A673 (cell line): ENCODE measurements around the gene PTX4. TPM values are rescaled to one million over a fixed set of nuclear protein-coding genes. Genes with fewer than 3 reads are reported as not detected.

Experiments
- BruUV-seq: library from RNA; stranded (reverse); fragments of 400-500 nt; replicated peaks from 2 replicates; lab custom pipeline; 2021; lab: Mats Ljungman, UMichigan
- CTCF ChIA-PET: fragments of 300-600 bp; sonication (Branson Sonifier 250); formaldehyde crosslinking; loops from one replicate; lab custom pipeline; 2022; ENCODE audit warnings: antibody characterized with exemption; lab: Charles Lee
- POLR2A ChIA-PET: fragments of 300-600 bp; sonication (Branson Sonifier 250); formaldehyde crosslinking; loops from one replicate; lab custom pipeline; 2022; ENCODE audit warnings: antibody characterized with exemption; ENCODE audit not compliant: low non-redundant PET; lab: Charles Lee
- DNase-seq: peaks from one replicate; pipeline ENCODE4 v3.0.0-alpha.2; 2015; ENCODE audit warnings: low spot score
- H3K27ac ChIP-seq: fragments of 200-600 bp; sonication (generic); 2 replicates; pipeline ENCODE4 v1.5.1; 2016; ENCODE audit warnings: mixed run types, low read depth, mild to moderate bottlenecking, mixed read lengths, antibody characterized with exemption, low read length; ENCODE audit not compliant: poor library complexity, severe bottlenecking
- H3K27me3 ChIP-seq: fragments of 200-600 bp; sonication (generic); replicated peaks from 2 replicates; pipeline ENCODE4 v1.6.1; 2017; ENCODE audit warnings: mixed run types, low read depth, mild to moderate bottlenecking, mixed read lengths, antibody characterized with exemption, low read length; ENCODE audit not compliant: insufficient read depth, poor library complexity
- H3K36me3 ChIP-seq: fragments of 200-600 bp; sonication (generic); 2 replicates; pipeline ENCODE4 v1.6.1; 2016; ENCODE audit warnings: mixed run types, mild to moderate bottlenecking, mixed read lengths, antibody characterized with exemption, low read length; ENCODE audit not compliant: insufficient read depth, poor library complexity, severe bottlenecking
- H3K4me1 ChIP-seq: fragments of 200-600 bp; sonication (generic); 2 replicates; pipeline ENCODE4 v1.6.1; 2017; ENCODE audit warnings: mixed run types, mild to moderate bottlenecking, mixed read lengths, antibody characterized with exemption, low read length; ENCODE audit not compliant: insufficient read depth, poor library complexity, severe bottlenecking
- H3K4me3 ChIP-seq: fragments of 200-600 bp; sonication (generic); 2 replicates; pipeline ENCODE4 v1.5.1; 2016; ENCODE audit warnings: low read depth, mixed run types, mild to moderate bottlenecking, mixed read lengths, low read length; ENCODE audit not compliant: poor library complexity, severe bottlenecking
- H3K9me3 ChIP-seq: fragments of 200-600 bp; sonication (generic); 2 replicates; pipeline ENCODE4 v1.6.1; 2016; ENCODE audit warnings: mixed run types, low read depth, mild to moderate bottlenecking, mixed read lengths, antibody characterized with exemption, low read length; ENCODE audit not compliant: poor library complexity, severe bottlenecking
- EZH2 ChIP-seq: fragments of 200-600 bp; sonication (generic); IDR thresholded peaks from 2 replicates; pipeline ENCODE4 v1.6.1; 2017; ENCODE audit warnings: borderline replicate concordance, low read depth, mild to moderate bottlenecking, mixed read lengths, antibody characterized with exemption, low read length; ENCODE audit not compliant: poor library complexity, severe bottlenecking
- intact Hi-C: fragments of 100-400 bp; cut with micrococcal nuclease; formaldehyde crosslinking; loops from one replicate; pipeline ENCODE4 v1.10.0; 2022; ENCODE audit not compliant: unreplicated experiment
- total RNA-seq: library from RNA; stranded (reverse); gene quantifications from 2 replicates; pipeline ENCODE4 v1.2.3, GENCODE V29; 2021
- TF ChIP-seq, protein P1 (sequence below): fragments of 300-800, 200-600 bp; sonication (generic); conservative IDR thresholded peaks from 2 replicates; pipeline ENCODE4 v1.5.1; 2017; ENCODE audit warnings: low read depth, mild to moderate bottlenecking, antibody characterized with exemption, low read length, moderate library complexity, mixed read lengths

The PTX4 gene
- total RNA-seq, 1 experiment from 2014 or later = not detected

- Histone ChIP-seq H3K27ac (no peak overlapping the region), H3K4me3 (no peak overlapping the region), H3K9me3 (no peaks in the 10 kb centered on the region), H3K27me3 (no peaks in the 10 kb centered on the region), H3K4me1 (no peaks in the 10 kb centered on the region), H3K36me3 (no peaks in the 10 kb centered on the region)
- BruUV-seq = no TSS peak
- TF ChIP-seq, protein P1, sequence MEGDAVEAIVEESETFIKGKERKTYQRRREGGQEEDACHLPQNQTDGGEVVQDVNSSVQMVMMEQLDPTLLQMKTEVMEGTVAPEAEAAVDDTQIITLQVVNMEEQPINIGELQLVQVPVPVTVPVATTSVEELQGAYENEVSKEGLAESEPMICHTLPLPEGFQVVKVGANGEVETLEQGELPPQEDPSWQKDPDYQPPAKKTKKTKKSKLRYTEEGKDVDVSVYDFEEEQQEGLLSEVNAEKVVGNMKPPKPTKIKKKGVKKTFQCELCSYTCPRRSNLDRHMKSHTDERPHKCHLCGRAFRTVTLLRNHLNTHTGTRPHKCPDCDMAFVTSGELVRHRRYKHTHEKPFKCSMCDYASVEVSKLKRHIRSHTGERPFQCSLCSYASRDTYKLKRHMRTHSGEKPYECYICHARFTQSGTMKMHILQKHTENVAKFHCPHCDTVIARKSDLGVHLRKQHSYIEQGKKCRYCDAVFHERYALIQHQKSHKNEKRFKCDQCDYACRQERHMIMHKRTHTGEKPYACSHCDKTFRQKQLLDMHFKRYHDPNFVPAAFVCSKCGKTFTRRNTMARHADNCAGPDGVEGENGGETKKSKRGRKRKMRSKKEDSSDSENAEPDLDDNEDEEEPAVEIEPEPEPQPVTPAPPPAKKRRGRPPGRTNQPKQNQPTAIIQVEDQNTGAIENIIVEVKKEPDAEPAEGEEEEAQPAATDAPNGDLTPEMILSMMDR = no peak
- no peak for TF ChIP-seq EZH2
- ChIA-PET CTCF (interaction anchor here (0.5 kb wide), 1 partner anchor 21 kb away, joined by 9 read pairs; no protein-coding TSS in a partner anchor), POLR2A (interaction anchor here (0.6 kb wide), 1 partner anchor 132 kb away, joined by 3 read pairs; no protein-coding TSS in a partner anchor)
- intact Hi-C loops = no loop called here
- no peak for DNase-seq
These were observed 24.4 kb downstream of the PTX4 start for GRCh38 chr16:1464196-1464893.

DNA sequence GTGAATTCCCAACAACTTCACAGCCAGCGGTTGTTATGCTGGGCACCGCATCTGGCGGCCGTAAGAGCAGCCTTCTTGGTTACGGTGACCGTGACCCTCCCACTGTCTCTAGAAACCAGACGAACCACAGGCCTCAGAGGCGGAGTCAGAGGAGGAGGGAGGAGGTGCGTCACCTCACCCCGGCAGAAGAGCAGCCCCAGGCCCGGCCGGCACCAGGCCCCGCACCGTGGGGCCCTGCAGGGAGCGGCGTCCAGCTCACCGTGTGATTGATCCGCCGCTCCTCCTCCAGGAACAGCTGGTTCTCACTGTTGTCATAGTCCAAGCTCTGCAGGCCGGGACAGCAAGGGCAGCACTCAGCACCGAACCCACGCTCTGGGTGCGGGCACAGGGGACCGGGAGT, 27.6 kb downstream of the PTX4 start:
- H3K36me3 ChIP-seq = no peaks in the 10 kb centered on the region
- H3K4me1 ChIP-seq = no peaks in the 10 kb centered on the region
- no peak overlapping the region for H3K27ac ChIP-seq
- H3K9me3 ChIP-seq = no peaks in the 10 kb centered on the region
- H3K27me3 ChIP-seq = no peaks in the 10 kb centered on the region
- BruUV-seq = no TSS peak
- H3K4me3 ChIP-seq = no peak overlapping the region
- POLR2A ChIA-PET = no interaction called here
- TF ChIP-seq, protein P1 = no peak
- TF ChIP-seq EZH2 = no peak
- no peak for DNase-seq
- intact Hi-C loops = no loop called here
- CTCF ChIA-PET = no interaction called here

DNA sequence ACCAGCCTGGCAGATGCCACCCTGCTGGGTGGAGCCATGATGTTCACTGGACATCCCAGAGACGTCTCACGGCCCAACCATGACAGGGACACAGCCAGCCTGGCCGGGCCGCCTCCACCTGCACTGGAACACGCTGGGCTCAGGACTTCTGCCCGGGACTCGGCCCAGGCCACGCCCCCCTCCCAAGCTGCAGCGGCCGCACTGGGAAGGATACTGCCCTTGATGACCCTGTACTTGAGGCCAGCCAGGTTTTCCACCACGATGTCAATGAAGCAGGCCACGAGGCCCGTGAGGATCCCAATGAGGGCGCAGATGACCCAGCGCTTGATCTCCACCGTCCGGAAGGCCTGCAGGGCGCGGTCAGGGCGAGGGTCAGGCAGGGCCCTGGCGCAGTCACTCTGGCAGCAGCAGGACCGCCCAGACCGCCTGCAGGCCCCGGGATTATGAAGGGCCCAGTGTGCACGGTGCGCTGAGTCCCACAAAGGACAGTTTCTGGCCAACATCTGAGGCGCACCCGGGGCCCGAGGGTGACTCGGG, 28.1 kb downstream of the PTX4 start:
- no peak overlapping the region for H3K4me3 ChIP-seq
- ChIA-PET POLR2A (no interaction called here), CTCF (no interaction called here)
- no peak for DNase-seq
- no peaks in the 10 kb centered on the region for H3K9me3 ChIP-seq
- TF ChIP-seq EZH2 = no peak
- TF ChIP-seq, protein P1 = no peak
- BruUV-seq = no TSS peak
- H3K27ac ChIP-seq = no peak overlapping the region
- H3K36me3 ChIP-seq = no peaks in the 10 kb centered on the region
- no peaks in the 10 kb centered on the region for H3K4me1 ChIP-seq
- intact Hi-C loops = no loop called here
- no peaks in the 10 kb centered on the region for H3K27me3 ChIP-seq
